ENCODE results near the gene LMNTD1. TPM values are rescaled to one million over a fixed set of nuclear protein-coding genes. Genes with fewer than 3 reads are reported as not detected.

The LMNTD1 gene
- total RNA-seq, 2 experiments from 2014 or later = not detected

DNA sequence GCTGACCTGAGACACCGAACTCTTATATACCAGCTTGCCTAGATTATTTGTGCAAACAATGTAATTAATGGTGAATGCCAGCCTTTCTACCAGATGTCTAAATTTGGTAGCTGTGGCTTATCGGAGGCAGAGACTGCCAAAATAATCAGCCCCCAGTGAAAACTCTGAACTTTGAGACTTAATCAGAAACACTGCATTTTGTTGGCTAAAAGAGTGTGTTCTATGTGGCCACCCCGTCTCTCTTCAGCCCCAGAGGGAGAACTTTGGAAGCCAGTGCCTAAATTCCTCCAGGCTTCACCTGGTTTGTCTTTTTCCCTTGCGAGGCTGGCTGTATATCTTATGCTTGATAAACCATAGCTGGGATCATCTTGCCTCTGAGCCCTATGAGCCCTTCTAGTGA, 90.1 kb downstream of the LMNTD1 start:
- no peaks in the 10 kb centered on the region for H3K36me3 Mint-ChIP-seq (ENCODE audit: low read depth)

DNA sequence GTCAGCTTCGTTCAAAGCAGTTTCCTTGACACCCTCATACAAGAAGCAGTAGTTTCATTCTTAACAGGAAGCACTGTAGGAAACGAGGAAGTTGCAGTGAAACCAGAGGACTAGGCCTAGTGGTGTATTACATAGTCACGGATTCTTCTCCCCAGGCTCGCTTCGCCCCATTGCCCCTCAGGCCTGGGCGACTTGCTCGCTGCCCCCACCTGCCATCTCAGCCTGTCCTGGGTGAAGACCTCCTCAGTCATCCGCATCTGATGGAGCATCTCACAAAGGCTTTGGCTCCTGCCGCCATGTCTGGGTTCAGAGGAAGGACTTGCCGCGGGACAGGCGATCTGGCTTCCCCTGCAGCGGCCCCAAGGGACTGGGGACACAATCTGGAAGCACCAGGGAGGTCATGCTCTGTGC, 93.5 kb downstream of the LMNTD1 start:
- ChIA-PET POLR2A (no interaction called here), CTCF (no interaction called here)
- no peak for DNase-seq
- H3K4me3 Mint-ChIP-seq = no peak overlapping the region
- no peaks in the 10 kb centered on the region for H3K9me3 Mint-ChIP-seq
- H3K27ac Mint-ChIP-seq = no peak overlapping the region
- H3K4me1 Mint-ChIP-seq = no peaks in the 10 kb centered on the region
- no peaks in the 10 kb centered on the region for H3K36me3 Mint-ChIP-seq (ENCODE audit: low read depth)
- peaks cover 6% of the 10 kb centered on the region for H3K27me3 Mint-ChIP-seq

More for the DNA sequence above, 90.1 kb downstream of the LMNTD1 start:
- ChIA-PET POLR2A (no interaction called here), CTCF (interaction anchor here (1.6 kb wide), 1 partner anchor 27 kb away, joined by 3 read pairs; no protein-coding TSS in a partner anchor)
- Mint-ChIP-seq H3K9me3 (no peaks in the 10 kb centered on the region), H3K4me3 (no peak overlapping the region), H3K27ac (no peak overlapping the region), H3K4me1 (no peaks in the 10 kb centered on the region), H3K27me3 (no peaks in the 10 kb centered on the region)
- no peak for DNase-seq

DNA sequence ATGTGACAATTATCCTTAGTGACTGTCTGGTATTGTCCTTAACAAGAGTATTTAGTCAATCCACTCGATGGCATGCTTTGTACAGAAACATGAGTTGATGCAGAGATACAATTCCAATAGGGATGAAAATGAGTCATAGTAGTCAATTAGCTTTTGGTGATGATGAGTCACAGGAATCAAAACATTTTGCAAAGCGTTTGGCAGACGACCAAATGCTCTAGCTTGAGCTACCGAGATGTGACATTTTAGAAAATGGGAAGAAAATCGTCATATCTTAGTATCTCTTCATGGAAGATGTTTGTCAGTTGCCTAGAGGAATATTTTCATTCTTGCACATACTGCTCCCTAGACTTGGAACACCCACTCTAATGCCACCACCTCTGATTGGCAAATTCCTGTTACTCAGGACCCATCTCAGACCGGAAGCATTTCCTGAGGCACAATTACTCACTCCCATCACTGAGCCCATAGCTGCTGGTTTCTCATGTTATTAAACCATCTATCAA, 95.0 kb downstream of the LMNTD1 start:
- Mint-ChIP-seq H3K4me3 (no peak overlapping the region), H3K9me3 (no peaks in the 10 kb centered on the region), H3K36me3 (ENCODE audit: low read depth) (no peaks in the 10 kb centered on the region), H3K27ac (no peak overlapping the region), H3K27me3 (peaks cover 6% of the 10 kb centered on the region), H3K4me1 (no peaks in the 10 kb centered on the region)
- CTCF ChIA-PET = no interaction called here
- no peak for DNase-seq
- POLR2A ChIA-PET = no interaction called here

DNA sequence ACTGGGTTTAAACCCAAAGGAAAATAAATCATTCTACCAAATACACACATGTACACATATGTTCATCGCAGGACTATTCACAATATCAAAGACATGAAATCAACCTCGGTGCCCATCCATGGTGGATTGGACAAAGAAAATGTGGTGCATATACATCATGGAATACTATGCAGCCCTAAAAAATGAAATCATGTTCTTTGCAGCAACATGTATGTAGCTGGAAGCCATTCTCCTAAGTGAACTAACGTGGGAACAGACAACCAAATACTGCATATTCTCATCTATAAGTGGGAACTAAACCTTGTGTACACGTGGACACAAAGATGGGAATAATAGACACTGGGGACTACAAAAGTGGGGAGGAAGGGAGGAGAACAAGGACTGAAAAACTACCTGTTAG, 96.6 kb downstream of the LMNTD1 start:
- DNase-seq = no peak
- Mint-ChIP-seq H3K4me1 (no peaks in the 10 kb centered on the region), H3K27ac (no peak overlapping the region), H3K36me3 (ENCODE audit: low read depth) (no peaks in the 10 kb centered on the region), H3K9me3 (no peaks in the 10 kb centered on the region), H3K27me3 (peaks cover 6% of the 10 kb centered on the region), H3K4me3 (no peak overlapping the region)
- ChIA-PET CTCF (no interaction called here), POLR2A (no interaction called here)

DNA sequence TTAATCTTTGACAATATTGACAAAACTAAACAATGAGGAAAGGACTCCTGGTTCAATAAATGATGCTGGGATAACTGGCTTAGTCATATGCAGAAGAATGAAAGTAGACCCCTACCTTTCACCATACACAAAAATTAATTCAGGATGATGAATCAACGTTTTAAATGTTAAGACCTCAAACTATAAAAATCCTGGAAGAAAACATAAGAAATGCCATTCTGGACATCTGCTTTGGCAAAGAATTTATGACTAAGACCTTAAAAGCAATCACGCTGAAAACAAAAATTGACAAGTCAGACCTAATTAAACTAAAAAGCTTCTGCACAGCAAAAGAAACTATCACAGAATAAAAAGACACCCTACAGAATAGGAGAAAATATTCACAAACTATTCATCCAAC, 97.4 kb downstream of the LMNTD1 start:
- no peak for DNase-seq
- Mint-ChIP-seq H3K9me3 (no peaks in the 10 kb centered on the region), H3K4me1 (no peaks in the 10 kb centered on the region), H3K27ac (no peak overlapping the region), H3K36me3 (ENCODE audit: low read depth) (no peaks in the 10 kb centered on the region), H3K27me3 (peaks cover 6% of the 10 kb centered on the region), H3K4me3 (no peak overlapping the region)
- ChIA-PET POLR2A (no interaction called here), CTCF (no interaction called here)

DNA sequence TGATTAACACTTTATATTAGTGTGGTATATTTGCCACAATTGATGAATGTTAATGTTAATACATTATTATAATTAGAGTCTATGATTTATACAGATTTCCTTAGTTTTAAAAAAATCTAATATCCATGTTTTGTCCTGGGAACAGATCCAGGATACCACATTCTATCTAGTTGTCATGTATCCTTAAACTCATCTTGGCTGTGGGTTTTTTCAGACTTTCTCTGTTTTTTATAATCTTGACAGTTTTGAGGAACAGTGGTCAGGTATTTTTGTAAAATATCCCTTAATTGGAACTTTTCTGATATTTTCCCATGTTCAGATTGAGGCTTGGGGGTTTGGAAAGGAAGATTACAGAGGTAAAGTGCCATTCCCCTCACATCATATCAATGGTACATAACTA, 104.1 kb downstream of the LMNTD1 start:
- Mint-ChIP-seq H3K4me3 (no peak overlapping the region), H3K9me3 (no peaks in the 10 kb centered on the region), H3K27ac (no peak overlapping the region), H3K4me1 (no peaks in the 10 kb centered on the region), H3K27me3 (peaks cover 9% of the 10 kb centered on the region), H3K36me3 (ENCODE audit: low read depth) (no peaks in the 10 kb centered on the region)
- CTCF ChIA-PET = no interaction called here
- POLR2A ChIA-PET = no interaction called here
- DNase-seq = no peak

DNA sequence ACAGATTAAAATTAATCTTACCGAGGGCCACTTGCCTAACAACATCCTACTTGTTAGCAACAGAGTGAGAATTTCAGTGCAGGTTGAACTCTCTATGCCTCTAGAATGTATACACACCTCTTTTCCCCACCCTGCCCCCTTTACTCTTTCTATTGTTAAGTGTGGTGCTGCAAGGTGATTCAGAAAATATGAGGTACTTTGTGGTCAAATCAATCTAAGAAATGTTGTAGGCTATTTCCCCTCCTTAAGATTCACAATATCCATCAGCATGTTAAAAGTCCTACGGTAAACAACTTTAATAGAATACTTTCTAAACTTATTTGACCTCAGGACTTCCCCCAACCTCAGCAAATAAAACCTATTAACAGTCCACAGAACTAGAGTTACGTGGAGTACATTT, 106.0 kb downstream of the LMNTD1 start:
- DNase-seq = no peak
- no peaks in the 10 kb centered on the region for H3K4me1 Mint-ChIP-seq
- H3K27me3 Mint-ChIP-seq = peaks cover 11% of the 10 kb centered on the region
- H3K4me3 Mint-ChIP-seq = no peak overlapping the region
- no peak overlapping the region for H3K27ac Mint-ChIP-seq
- ChIA-PET POLR2A (no interaction called here), CTCF (no interaction called here)
- H3K36me3 Mint-ChIP-seq (ENCODE audit: low read depth) = no peaks in the 10 kb centered on the region
- H3K9me3 Mint-ChIP-seq = no peaks in the 10 kb centered on the region

DNA sequence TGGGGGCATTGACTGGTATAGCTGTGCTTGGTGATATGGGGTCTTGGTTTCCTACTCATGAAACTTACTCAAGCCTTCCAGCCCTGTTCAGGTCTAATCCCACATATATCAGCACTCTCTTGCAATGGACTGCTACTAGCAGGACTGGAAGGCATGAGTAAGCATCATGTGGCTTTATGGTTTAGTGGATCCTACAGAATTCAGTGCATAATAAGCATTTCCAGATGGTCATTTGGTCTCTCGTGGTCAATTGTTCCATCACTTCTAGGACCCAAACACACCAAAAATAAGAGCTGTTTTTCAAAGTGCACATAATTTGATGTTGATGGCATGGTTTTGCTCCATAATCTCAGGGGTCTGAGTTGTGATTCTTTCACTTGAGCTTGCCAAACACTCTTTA, 114.4 kb downstream of the LMNTD1 start:
- Mint-ChIP-seq H3K9me3 (no peaks in the 10 kb centered on the region), H3K27me3 (peaks cover 2% of the 10 kb centered on the region), H3K4me3 (no peak overlapping the region), H3K4me1 (peaks cover 13% of the 10 kb centered on the region), H3K36me3 (ENCODE audit: low read depth) (no peaks in the 10 kb centered on the region), H3K27ac (no peak overlapping the region)
- DNase-seq = no peak
- CTCF ChIA-PET = no interaction called here
- POLR2A ChIA-PET = no interaction called here

DNA sequence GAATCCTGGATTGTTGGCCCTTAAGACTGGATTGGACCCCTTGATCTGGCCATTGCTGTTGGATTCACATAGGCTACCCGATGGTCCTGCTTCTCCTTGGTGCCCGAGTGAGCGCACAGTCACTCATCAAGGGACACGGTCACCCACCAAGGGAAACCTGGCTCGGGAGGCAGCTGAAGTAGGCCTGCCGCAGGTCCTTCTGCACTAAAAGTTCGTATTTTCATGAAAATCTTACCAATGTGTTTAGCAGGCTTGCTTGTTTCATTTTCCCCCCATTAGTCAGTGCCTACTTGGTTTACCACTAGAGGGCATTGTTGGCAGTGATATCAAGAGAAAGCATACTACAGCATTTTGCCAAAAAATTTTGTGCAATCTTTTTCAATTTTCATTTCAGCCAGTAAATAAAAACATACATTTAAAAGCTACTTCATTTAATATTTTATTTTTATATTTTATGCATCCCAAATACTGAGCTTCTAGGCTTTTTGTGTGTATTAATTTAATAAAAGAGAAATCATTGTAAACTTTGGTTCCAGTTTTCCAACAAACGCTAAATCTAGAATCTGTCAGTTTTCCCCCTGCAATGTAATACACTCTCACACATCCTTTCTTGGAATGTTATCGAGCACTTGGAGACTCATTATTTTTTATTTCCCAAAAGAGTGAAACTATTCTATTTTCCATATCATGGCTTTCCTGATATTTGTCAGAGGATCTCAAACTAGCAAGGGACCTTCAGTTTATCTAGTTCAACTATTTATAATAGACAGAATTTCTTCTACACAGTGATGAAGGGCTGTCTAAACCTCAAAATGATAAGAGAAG, 116.7 kb downstream of the LMNTD1 start:
- Mint-ChIP-seq H3K27ac (peak overlapping the region; percentile 80), H3K4me1 (peaks cover 13% of the 10 kb centered on the region), H3K9me3 (no peaks in the 10 kb centered on the region), H3K27me3 (peaks cover 2% of the 10 kb centered on the region), H3K4me3 (peak overlapping the region; percentile 23), H3K36me3 (ENCODE audit: low read depth) (no peaks in the 10 kb centered on the region)
- DNase-seq = peak; percentile 68
- ChIA-PET POLR2A (no interaction called here), CTCF (interaction anchor here (0.7 to 1.5 kb wide), 3 partner anchors 10 to 581 kb away, joined by 3 to 5 read pairs (median 3); no protein-coding TSS in a partner anchor)

DNA sequence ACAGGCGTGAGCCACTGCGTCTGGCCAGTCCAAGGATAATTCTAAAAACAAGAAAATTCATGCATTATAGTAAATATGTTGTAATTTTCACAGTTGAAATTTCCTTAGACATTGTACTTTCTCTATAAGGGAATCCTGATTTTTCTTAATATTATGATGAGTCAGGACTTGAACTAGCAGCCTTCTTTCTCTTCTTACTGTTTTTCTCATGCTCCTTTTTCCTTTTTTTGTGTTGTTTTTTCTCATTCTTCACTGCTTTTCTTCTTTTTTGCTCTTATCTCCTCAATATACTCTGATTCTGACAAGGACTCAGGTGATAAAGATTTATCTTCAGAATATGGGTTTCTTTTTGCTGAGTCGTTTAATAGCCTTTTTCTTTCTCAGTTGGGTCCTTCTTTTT, 117.7 kb downstream of the LMNTD1 start:
- no peaks in the 10 kb centered on the region for H3K9me3 Mint-ChIP-seq
- H3K36me3 Mint-ChIP-seq (ENCODE audit: low read depth) = no peaks in the 10 kb centered on the region
- DNase-seq = no peak
- ChIA-PET POLR2A (no interaction called here), CTCF (interaction anchor here (0.7 to 1.5 kb wide), 3 partner anchors 9 to 582 kb away, joined by 3 to 5 read pairs (median 3); no protein-coding TSS in a partner anchor)
- H3K27ac Mint-ChIP-seq = no peak overlapping the region
- peaks cover 13% of the 10 kb centered on the region for H3K4me1 Mint-ChIP-seq
- H3K4me3 Mint-ChIP-seq = no peak overlapping the region
- H3K27me3 Mint-ChIP-seq = peaks cover 2% of the 10 kb centered on the region

DNA sequence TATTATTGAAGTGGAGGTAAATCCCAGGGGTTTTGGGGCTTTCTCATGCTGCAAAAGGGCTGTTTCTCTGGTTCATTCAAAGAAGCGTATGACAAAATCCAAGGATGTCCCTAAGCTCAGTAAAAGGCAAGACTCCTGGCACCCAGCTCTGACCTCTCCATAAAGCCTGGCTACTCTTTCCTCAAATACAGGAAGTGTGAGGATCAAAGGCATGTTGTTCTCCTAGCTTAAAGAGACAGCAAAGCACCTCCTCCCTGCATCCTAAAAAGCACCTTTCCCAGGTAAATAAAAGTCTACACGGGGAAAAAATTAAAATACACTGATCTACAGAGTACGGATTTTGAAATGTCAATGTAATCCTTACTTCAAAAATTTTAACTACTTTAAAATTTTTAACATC, 118.6 kb downstream of the LMNTD1 start:
- CTCF ChIA-PET = interaction anchor here (0.6 to 1.3 kb wide), 3 partner anchors 193 to 507 kb away, joined by 3 to 4 read pairs (median 3); no protein-coding TSS in a partner anchor
- Mint-ChIP-seq H3K4me1 (peaks cover 17% of the 10 kb centered on the region), H3K27ac (no peak overlapping the region), H3K36me3 (ENCODE audit: low read depth) (no peaks in the 10 kb centered on the region), H3K27me3 (peaks cover 2% of the 10 kb centered on the region), H3K9me3 (no peaks in the 10 kb centered on the region), H3K4me3 (no peak overlapping the region)
- DNase-seq = no peak
- POLR2A ChIA-PET = no interaction called here

DNA sequence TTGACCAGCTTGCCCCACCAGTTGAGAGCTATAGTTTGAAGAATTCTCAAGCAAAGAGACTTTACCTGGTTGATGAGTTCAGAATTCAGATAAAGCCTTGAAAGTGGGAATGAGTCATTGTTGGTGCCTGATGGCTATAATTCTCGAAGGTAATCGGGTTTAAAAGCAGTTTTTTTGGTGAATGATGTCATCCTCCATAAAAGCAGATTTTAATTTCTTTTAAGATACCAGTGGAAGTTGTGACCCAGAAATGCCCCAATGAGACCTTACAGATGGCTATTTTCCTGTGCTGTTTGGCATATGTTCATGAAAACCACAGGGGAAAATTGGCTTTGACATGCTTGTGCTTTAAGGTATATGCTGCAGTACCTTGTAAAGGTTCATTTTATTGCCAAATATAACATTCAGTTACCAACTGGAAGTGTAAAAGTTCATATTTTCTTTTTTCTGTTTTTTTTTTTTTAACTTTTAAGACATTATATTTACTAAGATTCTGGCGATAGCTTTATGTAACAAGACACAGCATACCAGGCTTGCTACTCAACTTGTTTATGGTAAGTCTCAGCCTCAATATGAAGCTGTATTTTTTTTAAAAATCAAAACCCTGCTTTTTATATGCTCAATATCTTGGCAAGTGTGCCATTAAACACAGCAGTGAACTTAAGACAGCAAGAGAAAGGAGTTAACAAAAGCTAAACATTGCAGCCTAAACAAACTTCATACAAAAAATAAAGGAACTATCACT, 119.3 kb downstream of the LMNTD1 start:
- Mint-ChIP-seq H3K27me3 (peaks cover 2% of the 10 kb centered on the region), H3K9me3 (no peaks in the 10 kb centered on the region), H3K27ac (no peak overlapping the region), H3K4me3 (no peak overlapping the region), H3K36me3 (ENCODE audit: low read depth) (no peaks in the 10 kb centered on the region), H3K4me1 (peaks cover 17% of the 10 kb centered on the region)
- POLR2A ChIA-PET = interaction anchor here (0.6 kb wide), 1 partner anchor 30 kb away, joined by 3 read pairs; no protein-coding TSS in a partner anchor
- no peak for DNase-seq
- CTCF ChIA-PET = interaction anchor here (1.3 to 1.6 kb wide), 2 partner anchors 10 to 193 kb away, joined by 4 to 5 read pairs; no protein-coding TSS in a partner anchor

DNA sequence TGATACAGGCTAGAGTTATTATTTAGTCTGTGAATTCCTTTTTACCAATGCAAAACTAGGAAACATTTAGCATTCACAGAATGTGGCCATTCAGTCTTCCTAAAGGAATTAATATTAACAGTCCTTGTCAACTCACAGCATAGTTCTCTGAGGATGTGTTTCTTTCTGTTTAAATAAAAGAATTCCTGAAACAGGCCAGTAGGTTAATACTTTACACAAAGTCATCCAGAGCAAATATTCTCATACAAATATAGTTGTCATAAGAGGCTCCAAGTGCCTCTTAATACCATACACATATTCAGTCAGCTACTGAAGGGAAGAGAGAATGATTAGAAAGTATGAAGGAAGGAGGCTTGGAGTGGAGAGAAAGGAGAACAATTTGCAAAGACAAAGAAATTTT, 120.1 kb downstream of the LMNTD1 start:
- H3K36me3 Mint-ChIP-seq (ENCODE audit: low read depth) = no peaks in the 10 kb centered on the region
- CTCF ChIA-PET = interaction anchor here (1.6 kb wide), 1 partner anchor 9 kb away, joined by 5 read pairs; no protein-coding TSS in a partner anchor
- POLR2A ChIA-PET = no interaction called here
- DNase-seq = no peak
- no peak overlapping the region for H3K4me3 Mint-ChIP-seq
- no peak overlapping the region for H3K27ac Mint-ChIP-seq
- H3K4me1 Mint-ChIP-seq = peaks cover 17% of the 10 kb centered on the region
- peaks cover 2% of the 10 kb centered on the region for H3K27me3 Mint-ChIP-seq
- no peaks in the 10 kb centered on the region for H3K9me3 Mint-ChIP-seq
